Astrocyte of the cerebellum (primary cell): ENCODE results near the gene TMEM219.

Experiments used
- DNase-seq: peaks from one replicate; pipeline ENCODE4 v3.0.0-alpha.2; 2011; ENCODE audit warnings: low read depth
- H3K4me3 ChIP-seq: 2 replicates; pipeline ENCODE4 v1.5.1; 2011; ENCODE audit warnings: mild to moderate bottlenecking, low read depth, low read length, moderate library complexity
- in situ Hi-C: cut with HindIII; loops from 2 replicates; pipeline ENCODE4 v1.10.0; 2017; ENCODE audit warnings: low sequenced_read_pairs
- TF ChIP-seq, protein P1 (sequence below): IDR thresholded peaks from 2 replicates; pipeline ENCODE4 v1.5.1; 2012; ENCODE audit warnings: low read length, low read depth, moderate library complexity, mild to moderate bottlenecking; ENCODE audit errors: missing control alignments

TMEM219 gene

DNA sequence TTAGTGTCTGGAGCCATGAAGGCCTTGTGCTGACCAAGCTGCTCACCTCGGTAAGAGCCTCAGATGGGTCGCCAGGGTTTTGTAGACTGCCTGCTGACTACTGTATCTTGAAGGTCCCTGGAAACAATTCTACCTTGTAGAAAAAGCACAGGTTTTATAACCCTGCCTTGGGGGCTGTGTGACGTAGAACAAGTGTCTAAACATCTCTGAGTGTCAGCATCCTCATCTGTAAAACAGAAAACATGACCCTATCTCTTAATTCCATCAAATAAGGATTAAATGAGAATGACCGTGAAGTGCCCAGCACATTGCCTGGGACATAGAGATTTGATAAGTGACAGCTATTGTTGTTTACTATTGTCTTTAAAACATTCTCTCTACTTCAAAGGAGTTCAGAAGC lies 6.3 kb downstream of the TMEM219 start:
- TF ChIP-seq, protein P1, sequence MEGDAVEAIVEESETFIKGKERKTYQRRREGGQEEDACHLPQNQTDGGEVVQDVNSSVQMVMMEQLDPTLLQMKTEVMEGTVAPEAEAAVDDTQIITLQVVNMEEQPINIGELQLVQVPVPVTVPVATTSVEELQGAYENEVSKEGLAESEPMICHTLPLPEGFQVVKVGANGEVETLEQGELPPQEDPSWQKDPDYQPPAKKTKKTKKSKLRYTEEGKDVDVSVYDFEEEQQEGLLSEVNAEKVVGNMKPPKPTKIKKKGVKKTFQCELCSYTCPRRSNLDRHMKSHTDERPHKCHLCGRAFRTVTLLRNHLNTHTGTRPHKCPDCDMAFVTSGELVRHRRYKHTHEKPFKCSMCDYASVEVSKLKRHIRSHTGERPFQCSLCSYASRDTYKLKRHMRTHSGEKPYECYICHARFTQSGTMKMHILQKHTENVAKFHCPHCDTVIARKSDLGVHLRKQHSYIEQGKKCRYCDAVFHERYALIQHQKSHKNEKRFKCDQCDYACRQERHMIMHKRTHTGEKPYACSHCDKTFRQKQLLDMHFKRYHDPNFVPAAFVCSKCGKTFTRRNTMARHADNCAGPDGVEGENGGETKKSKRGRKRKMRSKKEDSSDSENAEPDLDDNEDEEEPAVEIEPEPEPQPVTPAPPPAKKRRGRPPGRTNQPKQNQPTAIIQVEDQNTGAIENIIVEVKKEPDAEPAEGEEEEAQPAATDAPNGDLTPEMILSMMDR: no peak
- in situ Hi-C loops: no loop called here

DNA sequence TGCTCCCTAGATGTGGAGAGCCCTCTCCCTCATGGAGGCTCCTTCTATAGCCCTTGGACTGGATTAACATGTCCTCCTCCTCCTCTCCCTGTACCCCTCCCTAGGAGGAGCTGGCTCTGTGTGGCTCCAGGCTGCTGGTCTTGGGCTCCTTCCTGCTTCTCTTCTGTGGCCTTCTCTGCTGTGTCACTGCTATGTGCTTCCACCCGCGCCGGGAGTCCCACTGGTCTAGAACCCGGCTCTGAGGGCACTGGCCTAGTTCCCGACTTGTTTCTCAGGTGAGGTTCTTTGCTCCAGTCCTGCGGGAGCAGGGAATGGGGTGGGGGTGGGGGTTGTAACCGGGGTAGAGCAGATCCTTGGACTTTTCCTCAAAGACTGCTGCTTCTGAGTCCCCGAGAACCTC lies 9.4 kb downstream of the TMEM219 start:
- TF ChIP-seq, protein P1: no peak
- H3K4me3 ChIP-seq: no peak overlapping the region
- no peak for DNase-seq
- in situ Hi-C loops: no loop called here

More for the DNA sequence above, 6.3 kb downstream of the TMEM219 start:
- no peak for DNase-seq
- no peak overlapping the region for H3K4me3 ChIP-seq

DNA sequence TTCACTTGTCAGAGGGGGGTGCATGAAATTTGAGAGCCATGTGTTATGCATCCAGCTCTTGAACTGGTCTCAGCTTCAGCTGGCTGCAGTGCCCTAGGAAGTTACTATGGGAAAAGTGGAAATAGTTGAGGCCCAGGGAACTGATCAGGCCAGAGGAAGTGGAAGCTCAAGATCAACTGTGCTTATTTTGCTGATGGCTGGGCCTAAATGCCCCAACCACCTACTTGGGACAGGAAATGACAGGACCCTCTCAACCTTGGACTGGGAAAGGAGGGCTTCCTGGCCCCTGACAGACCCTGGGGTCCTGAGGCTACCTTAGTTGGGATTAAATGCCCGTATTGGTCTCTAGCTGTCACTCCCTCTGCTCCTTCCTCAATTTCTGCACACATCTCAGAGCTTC lies 10.6 kb downstream of the TMEM219 start:
- no peak overlapping the region for H3K4me3 ChIP-seq
- TF ChIP-seq, protein P1: no peak
- DNase-seq: no peak
- in situ Hi-C loops: no loop called here

DNA sequence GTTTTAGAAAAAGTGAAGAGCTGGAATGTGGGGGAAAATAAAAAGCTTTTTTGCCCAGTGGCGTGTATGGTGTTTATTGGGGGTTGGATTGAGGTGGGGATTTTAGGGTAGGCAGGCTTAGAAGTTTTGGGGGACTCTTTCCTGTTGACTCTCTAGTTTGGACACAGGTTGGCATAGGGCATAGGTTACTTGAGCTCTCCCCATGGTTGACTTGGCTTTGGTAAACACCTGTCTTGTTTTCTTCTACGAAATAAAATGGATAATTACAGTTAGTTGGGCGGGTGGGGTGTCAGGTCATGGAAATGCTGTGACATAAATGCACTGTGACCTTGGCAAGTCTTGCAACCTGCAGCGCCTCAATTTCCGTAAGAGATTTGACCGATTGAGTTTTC lies 11.1 kb downstream of the TMEM219 start:
- TF ChIP-seq, protein P1: no peak

DNA sequence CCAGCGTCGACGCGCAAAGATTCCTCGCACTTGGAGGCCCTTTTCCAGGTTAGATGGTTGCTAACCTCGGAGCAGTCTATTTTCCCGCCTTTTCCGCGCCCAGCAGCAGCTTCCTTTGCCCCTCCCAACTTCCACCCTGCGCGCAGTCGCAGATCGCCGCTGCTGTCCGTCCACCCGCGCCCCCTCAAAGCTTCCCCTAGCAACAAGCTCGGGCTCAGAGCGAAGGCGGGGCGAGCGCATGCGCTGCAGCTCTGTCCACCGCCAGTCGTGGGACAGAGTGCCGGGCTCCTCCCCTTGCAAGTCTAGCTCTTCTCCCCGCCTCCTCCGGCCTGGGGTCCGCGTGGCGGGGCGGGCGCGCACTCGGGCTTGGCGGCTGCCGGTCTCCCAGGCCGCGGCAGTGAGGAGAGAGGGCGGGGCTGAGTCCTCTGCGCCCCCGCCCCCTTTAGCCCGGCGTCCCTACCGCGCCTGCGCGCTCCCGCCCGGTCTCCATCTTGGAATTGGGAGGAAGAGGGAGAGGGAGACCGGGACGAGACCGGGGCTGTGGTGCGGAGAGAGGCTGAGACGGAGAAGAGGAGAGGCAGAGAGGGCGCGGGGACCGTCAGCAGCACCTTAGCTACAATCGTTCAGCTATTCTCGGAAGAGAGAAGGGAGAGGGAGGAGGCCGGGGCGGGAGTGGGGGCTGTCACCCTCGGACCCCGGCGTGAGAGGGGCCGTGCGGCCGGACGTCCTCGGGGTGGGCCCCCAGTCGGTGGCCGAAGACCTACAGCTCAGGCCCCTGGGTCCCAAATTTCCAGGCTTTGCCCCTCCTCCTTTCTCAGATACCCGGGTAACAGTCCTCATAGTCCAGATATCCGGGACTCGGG lies 11.7 kb downstream of the TMEM219 start, which contains the start of gene TAOK2:
Gene TAOK2, plus strand, starts transcription at position 485 of the 863 bp plus-strand sequence. CDS start 3,905 bp downstream, outside the sequence.
- DNase-seq: peak; percentile 98
- in situ Hi-C loops: no loop called here
- TF ChIP-seq, protein P1: no peak

More for the DNA sequence above, 11.1 kb downstream of the TMEM219 start:
- DNase-seq: no peak
- in situ Hi-C loops: no loop called here
- H3K4me3 ChIP-seq: no peak overlapping the region

DNA sequence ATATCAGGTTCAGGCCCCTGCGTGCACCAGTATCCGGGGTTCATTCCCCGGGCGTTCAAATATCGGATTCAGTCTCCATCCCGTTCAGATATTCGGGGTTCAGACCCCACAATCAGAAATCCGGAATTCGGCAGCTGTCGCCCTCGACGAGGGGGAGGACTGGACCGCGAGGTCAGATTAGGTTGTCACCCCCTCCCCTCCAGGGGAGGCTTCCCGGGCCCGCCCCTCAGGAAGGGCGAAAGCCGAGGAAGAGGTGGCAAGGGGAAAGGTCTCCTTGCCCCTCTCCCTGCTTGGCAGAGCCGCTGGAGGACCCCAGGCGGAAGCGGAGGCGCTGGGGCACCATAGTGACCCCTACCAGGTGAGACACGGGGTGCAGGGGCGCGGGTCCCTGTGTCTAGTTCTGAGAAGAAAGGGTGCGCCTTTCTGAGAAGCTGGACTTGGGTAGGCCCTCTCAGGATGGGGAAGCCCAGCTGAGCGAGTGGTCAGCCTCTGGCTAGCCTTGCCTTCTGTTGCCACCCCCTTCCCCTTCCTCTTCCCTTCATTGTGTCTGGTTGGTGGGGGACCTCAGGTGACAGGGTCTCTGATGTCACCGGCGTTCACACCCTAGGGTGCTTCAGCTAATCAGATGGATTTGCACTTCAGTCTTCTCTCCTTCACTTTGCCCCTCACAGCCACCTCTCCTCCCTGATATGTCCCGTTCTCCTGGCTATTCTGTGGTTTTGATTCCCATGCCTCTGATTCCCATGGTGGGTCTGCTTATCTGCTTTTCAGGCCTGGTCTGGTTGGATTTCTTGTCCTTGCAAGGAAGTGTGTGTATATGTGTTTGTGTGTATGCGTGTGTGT lies 12.6 kb downstream of the TMEM219 start:
- in situ Hi-C loops: no loop called here
- no peak for DNase-seq
- peak overlapping the region; percentile 81 for H3K4me3 ChIP-seq
- TF ChIP-seq, protein P1: no peak

More for the DNA sequence above, 11.7 kb downstream of the TMEM219 start, which contains the start of gene TAOK2:
- H3K4me3 ChIP-seq: peak within 1 kb of the TSS; percentile 81
